Trophoblast cell (in vitro differentiated cells and primary cell): ENCODE data around the gene GJD3.

Experiments used
- DNase-seq, 2 donors: peaks; one replicate each; pipeline ENCODE4 v3.0.0-alpha.2; 2016
- H2AFZ ChIP-seq: 2 replicates; pipeline ENCODE4 v1.6.1; 2013; ENCODE audit warnings: low read length, moderate library complexity, mild to moderate bottlenecking; ENCODE audit not compliant: insufficient read depth, poor library complexity
- H2AK5ac ChIP-seq: 2 replicates; pipeline ENCODE4 v1.6.1; 2013; ENCODE audit warnings: mild to moderate bottlenecking, low read length
- H2BK120ac ChIP-seq: 2 replicates; pipeline ENCODE4 v1.6.1; 2013; ENCODE audit warnings: low read length, mild to moderate bottlenecking, moderate library complexity; ENCODE audit not compliant: insufficient read depth, poor library complexity
- H2BK12ac ChIP-seq: 2 replicates; pipeline ENCODE4 v1.6.1; 2013; ENCODE audit warnings: mild to moderate bottlenecking, low read length, moderate library complexity
- H2BK5ac ChIP-seq: 2 replicates; pipeline ENCODE4 v1.6.1; 2013; ENCODE audit warnings: low read length, low read depth, moderate library complexity, mild to moderate bottlenecking; ENCODE audit not compliant: poor library complexity
- H3K14ac ChIP-seq: 2 replicates; pipeline ENCODE4 v1.6.1; 2013; ENCODE audit warnings: mild to moderate bottlenecking, low read length
- H3K18ac ChIP-seq: 2 replicates; pipeline ENCODE4 v1.6.1; 2013; ENCODE audit warnings: mild to moderate bottlenecking, low read length
- H3K23ac ChIP-seq: 2 replicates; pipeline ENCODE4 v1.6.1; 2013; ENCODE audit warnings: low read length
- H3K27ac ChIP-seq: 2 replicates; pipeline ENCODE4 v1.5.1; 2013; ENCODE audit warnings: low read depth, mild to moderate bottlenecking, inconsistent platforms, low read length, moderate library complexity
- H3K27me3 ChIP-seq: 2 replicates; pipeline ENCODE4 v1.6.1; 2013; ENCODE audit warnings: inconsistent platforms, mild to moderate bottlenecking, low read length, moderate library complexity; ENCODE audit not compliant: insufficient read depth
- H3K36me3 ChIP-seq, 2 experiments: 1 replicate in 1 of 2; 2 replicates in 1 of 2; pipeline ENCODE4 v1.6.1; 2013; ENCODE audit warnings: low read length in 2 of 2, mild to moderate bottlenecking in 2 of 2, moderate library complexity in 1 of 2; ENCODE audit not compliant: insufficient read depth in 2 of 2, control insufficient read depth in 1 of 2
- H3K4ac ChIP-seq: 2 replicates; pipeline ENCODE4 v1.6.1; 2013; ENCODE audit warnings: low read depth, mild to moderate bottlenecking, low read length, moderate library complexity
- H3K4me1 ChIP-seq, 2 experiments: 1 replicate in 1 of 2; 2 replicates in 1 of 2; pipeline ENCODE4 v1.6.1; 2013; ENCODE audit warnings: low read length in 2 of 2, mild to moderate bottlenecking in 2 of 2, moderate library complexity in 1 of 2; ENCODE audit not compliant: insufficient read depth in 2 of 2, control insufficient read depth in 1 of 2
- H3K4me2 ChIP-seq: 2 replicates; pipeline ENCODE4 v1.6.1; 2013; ENCODE audit warnings: inconsistent platforms, mild to moderate bottlenecking, low read length, moderate library complexity
- H3K4me3 ChIP-seq: 2 replicates; pipeline ENCODE4 v1.5.1; 2013; ENCODE audit warnings: mild to moderate bottlenecking, low read depth, low read length, inconsistent platforms
- H3K79me1 ChIP-seq: one replicate; pipeline ENCODE4 v1.6.1; 2013; ENCODE audit warnings: low read length
- H3K79me2 ChIP-seq: 2 replicates; pipeline ENCODE4 v1.6.1; 2013; ENCODE audit warnings: low read length, mild to moderate bottlenecking; ENCODE audit not compliant: control insufficient read depth, insufficient read depth, poor library complexity
- H3K9ac ChIP-seq: 2 replicates; pipeline ENCODE4 v1.6.1; 2013; ENCODE audit warnings: mild to moderate bottlenecking, low read length
- H3K9me3 ChIP-seq: 2 replicates; pipeline ENCODE4 v1.6.1; 2013; ENCODE audit warnings: low read depth, mild to moderate bottlenecking, control low read depth, inconsistent platforms, low read length; ENCODE audit not compliant: insufficient read depth
- H4K12ac ChIP-seq: 2 replicates; pipeline ENCODE4 v1.6.1; 2013; ENCODE audit warnings: low read depth, mild to moderate bottlenecking, low read length, moderate library complexity
- H4K8ac ChIP-seq: 2 replicates; pipeline ENCODE4 v1.6.1; 2013; ENCODE audit warnings: low read depth, mild to moderate bottlenecking, low read length, moderate library complexity
- H4K91ac ChIP-seq: one replicate; pipeline ENCODE4 v1.6.1; 2013; ENCODE audit warnings: low read depth, mild to moderate bottlenecking, low read length, moderate library complexity
- WGBS: extraction: QIAGEN DNeasy Blood & Tissue Kit; methylation state at CpG from one replicate; pipeline ENCODE4 v1.1.7; 2013; ENCODE audit warnings: missing lambda C conversion rate; ENCODE audit not compliant: insufficient read length, insufficient coverage; ENCODE audit errors: extremely low coverage; 5-methylcytosine and 5-hydroxymethylcytosine counted together

Gene GJD3

GRCh38 chr17:40366861-40367518 lies 2.5 kb upstream of the GJD3 start:
- Histone ChIP-seq H2AK5ac (no peak overlapping the region), H2BK5ac (no peak overlapping the region), H2AFZ (no peak overlapping the region), H3K4me1 (peaks cover 6 to 13% of the 10 kb centered on the region in 2 experiments), H3K4ac (no peak overlapping the region), H3K36me3 (no peaks in the 10 kb centered on the region), H4K12ac (no peak overlapping the region), H2BK12ac (no peak overlapping the region), H3K79me1 (peaks cover 10% of the 10 kb centered on the region), H2BK120ac (no peak overlapping the region), H3K9ac (no peak overlapping the region), H3K23ac (no peak overlapping the region), H3K79me2 (peaks cover 5% of the 10 kb centered on the region), H3K4me3 (no peak overlapping the region), H3K4me2 (no peak overlapping the region), H4K8ac (no peak overlapping the region), H3K14ac (no peak overlapping the region), H3K27me3 (peaks cover 3% of the 10 kb centered on the region), H3K27ac (no peak overlapping the region), H3K18ac (no peak overlapping the region), H4K91ac (no peak overlapping the region), H3K9me3 (peaks cover 6% of the 10 kb centered on the region)
- WGBS: no CpG with 5 or more reads among the region's 17 CpGs
- no peak for DNase-seq

- Histone ChIP-seq H3K4me2 (no peak overlapping the region), H3K4me3 (no peak overlapping the region), H2BK5ac (no peak overlapping the region), H4K91ac (no peak overlapping the region), H3K36me3 (no peaks in the 10 kb centered on the region), H3K9ac (no peak overlapping the region), H3K79me1 (peaks cover 6% of the 10 kb centered on the region), H3K18ac (no peak overlapping the region), H3K79me2 (peaks cover 5% of the 10 kb centered on the region), H3K4ac (no peak overlapping the region), H2BK12ac (no peak overlapping the region), H3K23ac (no peak overlapping the region), H3K27me3 (peaks cover 3% of the 10 kb centered on the region), H2AFZ (no peak overlapping the region), H4K12ac (no peak overlapping the region), H3K9me3 (peaks cover 1% of the 10 kb centered on the region), H2BK120ac (no peak overlapping the region), H3K14ac (no peak overlapping the region), H2AK5ac (no peak overlapping the region), H3K27ac (no peak overlapping the region), H3K4me1 (peaks cover 6 to 10% of the 10 kb centered on the region in 2 experiments), H4K8ac (no peak overlapping the region)
- no CpG with 5 or more reads among the region's 18 CpGs for WGBS
- DNase-seq: no peak
Observed at GRCh38 chr17:40366076-40366860, 1.7 kb upstream of the GJD3 start.

GRCh38 chr17:40364906-40365305 lies 369 bp upstream of the GJD3 start:
- Histone ChIP-seq H2BK120ac (no peak overlapping the region), H3K18ac (no peak overlapping the region), H3K4me2 (no peak overlapping the region), H3K4me3 (no peak overlapping the region), H3K79me1 (peaks cover 6% of the 10 kb centered on the region), H3K79me2 (peaks cover 5% of the 10 kb centered on the region), H3K4me1 (peaks cover 6 to 10% of the 10 kb centered on the region in 2 experiments), H4K12ac (no peak overlapping the region), H2AFZ (no peak overlapping the region), H3K14ac (no peak overlapping the region), H4K91ac (no peak overlapping the region), H3K9me3 (peaks cover 2% of the 10 kb centered on the region), H3K4ac (no peak overlapping the region), H3K36me3 (no peaks in the 10 kb centered on the region), H2AK5ac (no peak overlapping the region), H3K9ac (no peak overlapping the region), H2BK12ac (no peak overlapping the region), H2BK5ac (no peak overlapping the region), H3K23ac (no peak overlapping the region), H3K27me3 (peaks cover 3% of the 10 kb centered on the region), H3K27ac (no peak overlapping the region), H4K8ac (no peak overlapping the region)
- no CpG with 5 or more reads among the region's 9 CpGs for WGBS
- DNase-seq: no peak

GRCh38 chr17:40363111-40363827 lies 1.3 kb downstream of the GJD3 start:
- Histone ChIP-seq H4K12ac (peak overlapping the region; percentile 32), H3K18ac (peak overlapping the region; percentile 58), H3K27me3 (peaks cover 3% of the 10 kb centered on the region), H3K79me2 (peaks cover 5% of the 10 kb centered on the region), H3K4ac (peak overlapping the region; percentile 8), H2BK5ac (no peak overlapping the region), H3K9ac (peak overlapping the region; percentile 24), H3K36me3 (no peaks in the 10 kb centered on the region), H3K14ac (peak overlapping the region; percentile 59), H2BK12ac (no peak overlapping the region), H2AK5ac (no peak overlapping the region), H3K27ac (no peak overlapping the region), H2BK120ac (peak overlapping the region; percentile 19), H4K91ac (peak overlapping the region; percentile 78), H3K4me1 (peaks cover 6 to 10% of the 10 kb centered on the region in 2 experiments), H3K9me3 (peaks cover 2% of the 10 kb centered on the region), H3K23ac (no peak overlapping the region), H3K4me3 (peak overlapping the region; percentile 78), H2AFZ (peak overlapping the region; percentile 54), H3K79me1 (peaks cover 6% of the 10 kb centered on the region), H3K4me2 (peak overlapping the region; percentile 98), H4K8ac (peak overlapping the region; percentile 85)
- no CpG with 5 or more reads among the region's 91 CpGs for WGBS
- peak in 1 of 2 donors; percentile 57 for DNase-seq
